Left lung (tissue), 10 donors: ENCODE data around the gene DYNC1LI2. TPM values are rescaled to one million over a fixed set of nuclear protein-coding genes. Genes with fewer than 3 reads are reported as not detected.

ENCODE experiments used
- ATAC-seq: fragments of 200-7000 bp; cut with Tn5 transposase; one replicate; pipeline ENCODE4 v1.9.1; 2020; ENCODE audit warnings: moderate library complexity
- DNase-seq, 4 donors: peaks; one replicate each; pipeline ENCODE4 v3.0.0-alpha.2; 2013 to 2020
- H3K27ac ChIP-seq, 2 donors: fragments of 200-600 bp; sonication (generic) in 1 of 2; one replicate each; pipeline versions ENCODE4 v1.5.0 to v1.8.0; 2020 to 2021
- H3K27me3 ChIP-seq, 2 donors: fragments of 200-600 bp; sonication (generic) in 1 of 2; one replicate each; pipeline versions ENCODE4 v1.5.0 to v1.8.0; 2020 to 2021
- H3K36me3 ChIP-seq, 2 donors: fragments of 200-600 bp; sonication (generic) in 1 of 2; one replicate each; pipeline versions ENCODE4 v1.5.0 to v1.8.0; 2020 to 2021
- H3K4me1 ChIP-seq, 2 donors: fragments of 200-600 bp; one replicate each; pipeline ENCODE4 v1.8.0; 2021
- H3K4me3 ChIP-seq, 2 donors: fragments of 200-600 bp; sonication (generic) in 1 of 2; one replicate each; pipeline versions ENCODE4 v1.5.0 to v1.8.0; 2020 to 2021; ENCODE audit warnings: mild to moderate bottlenecking in 1 of 2
- H3K9me3 ChIP-seq, 2 donors: fragments of 200-600 bp; sonication (generic) in 1 of 2; one replicate each; pipeline versions ENCODE4 v1.5.0 to v1.8.0; 2020 to 2021
- CTCF ChIP-seq, 2 donors: fragments of 200-600 bp; sonication (generic) in 1 of 2; IDR thresholded peaks; one replicate each; pipeline versions ENCODE4 v1.5.0 to v1.8.0; 2021; ENCODE audit warnings: antibody characterized with exemption in 2 of 2
- intact Hi-C, 2 donors: fragments of 100-400 bp; cut with DNase I; formaldehyde crosslinking; loops; one replicate each; pipeline versions ENCODE4 v1.11.2 to v1.14.2; 2022
- polyA plus RNA-seq, 6 donors: library from polyadenylated mRNA; unstranded; fragments of 120-200 nt; gene quantifications; one replicate each; pipeline ENCODE4 v1.2.1, GENCODE V29; 2013; ENCODE audit not compliant: insufficient read length in 6 of 6
- total RNA-seq, 2 donors: library from RNA; stranded (reverse); fragmentation: NEBNext Ultra II Directional; extraction: Animal tissue kit (Norgen Biotek cat#: 25700); gene quantifications; one replicate each; pipeline ENCODE4 v1.2.1, GENCODE V29; 2021
- donor health status: DM: no; HTN: yes; CAD: no.
- donor health status: DM: no; HTN: no; CAD: no.

Gene DYNC1LI2
- total and polyA plus RNA-seq, 8 donors = 118 to 162 (median 145) TPM

- Histone ChIP-seq H3K4me3 (peak overlapping the region; percentile 92 to 98), H3K36me3 (peaks cover 0 to 24% of the 10 kb centered on the region in 2 donors), H3K27ac (peak overlapping the region; percentile 80 to 88), H3K27me3 (no peaks in the 10 kb centered on the region), H3K9me3 (no peaks in the 10 kb centered on the region), H3K4me1 (peaks cover 20 to 46% of the 10 kb centered on the region in 2 donors)
- peak; percentile 43 for ATAC-seq
- peak in 1 of 2 donors; percentile 7 for TF ChIP-seq CTCF (IDR thresholded peaks at IDR 0.05)
- no peak for DNase-seq
- intact Hi-C loops = no loop called here
Observed at GRCh38 chr16:66751992-66752322, 548 bp upstream of the DYNC1LI2 start.

- Histone ChIP-seq H3K9me3 (no peaks in the 10 kb centered on the region), H3K4me1 (peaks cover 20 to 56% of the 10 kb centered on the region in 2 donors), H3K27me3 (no peaks in the 10 kb centered on the region), H3K36me3 (peaks cover 0 to 33% of the 10 kb centered on the region in 2 donors), H3K4me3 (peak overlapping the region; percentile 92 to 98), H3K27ac (peak overlapping the region; percentile 80 to 88)
- ATAC-seq = peak; percentile 24
- DNase-seq = peak in 2 of 4 donors; percentile 24 to 36
- intact Hi-C loops = no loop called here
- no peak for TF ChIP-seq CTCF (IDR thresholded peaks at IDR 0.05)
Observed at GRCh38 chr16:66751053-66751302, 431 bp downstream of the DYNC1LI2 start.

- Histone ChIP-seq H3K36me3 (peaks cover 0 to 38% of the 10 kb centered on the region in 2 donors), H3K4me1 (peaks cover 20 to 61% of the 10 kb centered on the region in 2 donors), H3K27me3 (no peaks in the 10 kb centered on the region), H3K9me3 (no peaks in the 10 kb centered on the region), H3K27ac (peak overlapping the region; percentile 80 to 88), H3K4me3 (peak overlapping the region; percentile 92 to 98)
- no peak for TF ChIP-seq CTCF (IDR thresholded peaks at IDR 0.05)
- DNase-seq (no peak), ATAC-seq (no peak)
- intact Hi-C loops = no loop called here
Observed at GRCh38 chr16:66750279-66751052, 943 bp downstream of the DYNC1LI2 start.

GRCh38 chr16:66746682-66747081 is 4.7 kb downstream of the DYNC1LI2 start:
- intact Hi-C loops = no loop called here
- no peaks in the 10 kb centered on the region for H3K9me3 ChIP-seq
- no peaks in the 10 kb centered on the region for H3K27me3 ChIP-seq
- H3K36me3 ChIP-seq = peaks cover 0 to 75% of the 10 kb centered on the region in 2 donors
- no peak for TF ChIP-seq CTCF (IDR thresholded peaks at IDR 0.05)
- no peak overlapping the region for H3K4me3 ChIP-seq
- H3K27ac ChIP-seq = peak overlapping the region in 1 of 2 donors; percentile 42
- ATAC-seq (peak; percentile 27), DNase-seq (peak in 1 of 4 donors; percentile 47)
- H3K4me1 ChIP-seq = peaks cover 24 to 73% of the 10 kb centered on the region in 2 donors

GRCh38 chr16:66746048-66746447 is 5.4 kb downstream of the DYNC1LI2 start:
- Histone ChIP-seq H3K36me3 (peaks cover 0 to 78% of the 10 kb centered on the region in 2 donors), H3K4me3 (no peak overlapping the region), H3K27ac (peak overlapping the region in 1 of 2 donors; percentile 42), H3K9me3 (no peaks in the 10 kb centered on the region), H3K4me1 (peaks cover 29 to 80% of the 10 kb centered on the region in 2 donors), H3K27me3 (no peaks in the 10 kb centered on the region)
- intact Hi-C loops = no loop called here
- ATAC-seq (no peak), DNase-seq (no peak)
- no peak for TF ChIP-seq CTCF (IDR thresholded peaks at IDR 0.05)
